Colonic mucosa (tissue), 4 donors: Measurements from ENCODE around the gene ABHD4. TPM values are rescaled to one million over a fixed set of nuclear protein-coding genes. Genes with fewer than 3 reads are reported as not detected.

Experiments used
- DNase-seq: peaks from one replicate; pipeline ENCODE4 v3.0.0-alpha.2; 2020
- H3K27ac ChIP-seq: fragments of 200-600 bp; one replicate; pipeline ENCODE4 v1.8.0; 2021
- H3K27me3 ChIP-seq: fragments of 200-600 bp; one replicate; pipeline ENCODE4 v1.8.0; 2021
- H3K36me3 ChIP-seq: fragments of 200-600 bp; one replicate; pipeline ENCODE4 v1.8.0; 2021
- H3K4me1 ChIP-seq: fragments of 200-600 bp; one replicate; pipeline ENCODE4 v1.8.0; 2021; ENCODE audit warnings: mild to moderate bottlenecking
- H3K4me3 ChIP-seq: fragments of 200-600 bp; one replicate; pipeline ENCODE4 v1.8.0; 2021
- H3K9ac ChIP-seq, 2 donors: one replicate each; pipeline ENCODE4 v1.7.0; 2013; ENCODE audit warnings: control low read depth in 2 of 2, low read depth in 2 of 2, low read length in 2 of 2
- H3K9me3 ChIP-seq: fragments of 200-600 bp; one replicate; pipeline ENCODE4 v1.8.0; 2021
- CTCF ChIP-seq: fragments of 200-600 bp; IDR thresholded peaks from one replicate; pipeline ENCODE4 v1.8.0; 2022; ENCODE audit warnings: antibody characterized with exemption, mild to moderate bottlenecking
- intact Hi-C: fragments of 100-400 bp; cut with DNase I; formaldehyde crosslinking; loops from one replicate; pipeline ENCODE4 v1.14.1; 2022
- total RNA-seq, 2 donors: library from RNA; stranded (reverse); fragmentation: NEBNext Ultra II Directional in 1 of 2; extraction: Animal tissue kit (Norgen Biotek cat#: 25700) in 1 of 2; gene quantifications; one replicate each; pipeline ENCODE4 v1.2.1, GENCODE V29; 2021
- donor health status: healthy.
- donor health status: DM: no; HTN: no; CAD: no.
- donor health status: DM: no; HTN: no; CAD: no.

Gene ABHD4
- total RNA-seq, 2 donors from 2014 or later = 14.5 to 32.4 TPM

GRCh38 chr14:22558221-22558913, 39.7 kb upstream of the ABHD4 start:
- DNase-seq = no peak
- Histone ChIP-seq H3K9me3 (no peaks in the 10 kb centered on the region), H3K4me3 (no peak overlapping the region), H3K9ac (peak overlapping the region; percentile 24 to 78), H3K27ac (peak overlapping the region; percentile 68), H3K27me3 (no peaks in the 10 kb centered on the region), H3K4me1 (peaks cover 19% of the 10 kb centered on the region), H3K36me3 (no peaks in the 10 kb centered on the region)
- intact Hi-C loops = loop anchor here (2.0 to 5.0 kb wide), 3 partner anchors 94 to 424 kb away; partner anchors contain the start of gene AJUBA
- no peak for TF ChIP-seq CTCF

- H3K9me3 ChIP-seq = no peaks in the 10 kb centered on the region
- no peaks in the 10 kb centered on the region for H3K36me3 ChIP-seq
- no peak overlapping the region for H3K4me3 ChIP-seq
- DNase-seq = no peak
- TF ChIP-seq CTCF = no peak
- H3K4me1 ChIP-seq = peaks cover 19% of the 10 kb centered on the region
- peak overlapping the region; percentile 68 for H3K27ac ChIP-seq
- no peaks in the 10 kb centered on the region for H3K27me3 ChIP-seq
- intact Hi-C loops = loop anchor here (2.0 to 5.0 kb wide), 3 partner anchors 93 to 424 kb away; partner anchors contain the start of gene AJUBA
- H3K9ac ChIP-seq = no peak overlapping the region
Observed at GRCh38 chr14:22559041-22559440, 39.1 kb upstream of the ABHD4 start.

- Histone ChIP-seq H3K27ac (peak overlapping the region; percentile 68), H3K36me3 (no peaks in the 10 kb centered on the region), H3K9ac (peak overlapping the region in 1 of 2 donors; percentile 62), H3K4me1 (peaks cover 19% of the 10 kb centered on the region), H3K4me3 (no peak overlapping the region), H3K27me3 (no peaks in the 10 kb centered on the region), H3K9me3 (no peaks in the 10 kb centered on the region)
- peak; percentile 40 for DNase-seq
- TF ChIP-seq CTCF = no peak
- intact Hi-C loops = no loop called here
Observed at GRCh38 chr14:22560662-22561365, 37.3 kb upstream of the ABHD4 start.

GRCh38 chr14:22561366-22561660, 36.8 kb upstream of the ABHD4 start:
- Histone ChIP-seq H3K9me3 (no peaks in the 10 kb centered on the region), H3K4me1 (peaks cover 19% of the 10 kb centered on the region), H3K4me3 (no peak overlapping the region), H3K9ac (peak overlapping the region in 1 of 2 donors; percentile 62), H3K36me3 (no peaks in the 10 kb centered on the region), H3K27me3 (no peaks in the 10 kb centered on the region), H3K27ac (peak overlapping the region; percentile 68)
- intact Hi-C loops = no loop called here
- no peak for DNase-seq
- no peak for TF ChIP-seq CTCF

- Histone ChIP-seq H3K27ac (peak overlapping the region; percentile 68), H3K27me3 (no peaks in the 10 kb centered on the region), H3K4me3 (no peak overlapping the region), H3K36me3 (no peaks in the 10 kb centered on the region), H3K4me1 (peaks cover 14% of the 10 kb centered on the region), H3K9ac (peak overlapping the region in 1 of 2 donors; percentile 54), H3K9me3 (no peaks in the 10 kb centered on the region)
- intact Hi-C loops = no loop called here
- DNase-seq = no peak
- TF ChIP-seq CTCF = no peak
Observed at GRCh38 chr14:22561661-22562579, 36.2 kb upstream of the ABHD4 start.
